ENCODE measurements around the gene R3HDM4.

Gene R3HDM4

DNA sequence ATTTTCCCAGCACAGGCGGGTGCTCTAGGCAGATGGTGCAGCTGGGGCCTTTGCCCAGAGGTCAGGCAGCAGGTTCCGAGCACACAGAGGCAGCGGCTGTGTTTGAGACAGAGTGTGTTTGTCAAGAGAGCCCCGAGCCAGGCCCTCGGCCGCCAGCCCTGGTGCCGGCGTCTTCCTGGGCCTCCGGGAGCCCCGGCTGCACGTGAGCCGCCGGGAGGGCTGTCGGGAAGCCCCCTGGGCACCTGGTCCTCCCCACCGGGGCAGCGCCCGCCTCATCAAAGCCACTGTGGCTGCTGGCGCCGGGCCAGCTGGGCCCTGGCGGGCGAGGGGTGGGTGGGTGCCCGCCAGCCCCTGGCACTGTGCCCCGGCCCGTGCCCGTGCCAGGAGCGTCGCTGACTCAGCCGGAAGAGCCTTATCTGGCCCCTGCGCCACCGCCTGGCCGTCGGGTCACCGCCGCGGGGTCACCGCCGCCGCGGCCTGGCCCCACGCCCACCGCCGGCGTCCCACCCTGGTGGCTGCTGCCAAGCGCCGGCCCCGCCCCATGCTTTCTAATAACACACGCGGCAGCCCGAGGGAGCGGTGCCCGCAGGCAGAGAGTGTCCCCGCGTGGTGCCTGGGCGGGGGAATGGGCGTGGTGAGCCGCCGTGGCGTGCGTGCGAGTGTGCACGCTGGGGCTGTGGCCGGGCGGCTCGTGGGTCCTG lies 27.7 kb upstream of the R3HDM4 start:
- DNase-seq (ENCODE audit: low read depth): no peak
- TF ChIP-seq, protein P1, sequence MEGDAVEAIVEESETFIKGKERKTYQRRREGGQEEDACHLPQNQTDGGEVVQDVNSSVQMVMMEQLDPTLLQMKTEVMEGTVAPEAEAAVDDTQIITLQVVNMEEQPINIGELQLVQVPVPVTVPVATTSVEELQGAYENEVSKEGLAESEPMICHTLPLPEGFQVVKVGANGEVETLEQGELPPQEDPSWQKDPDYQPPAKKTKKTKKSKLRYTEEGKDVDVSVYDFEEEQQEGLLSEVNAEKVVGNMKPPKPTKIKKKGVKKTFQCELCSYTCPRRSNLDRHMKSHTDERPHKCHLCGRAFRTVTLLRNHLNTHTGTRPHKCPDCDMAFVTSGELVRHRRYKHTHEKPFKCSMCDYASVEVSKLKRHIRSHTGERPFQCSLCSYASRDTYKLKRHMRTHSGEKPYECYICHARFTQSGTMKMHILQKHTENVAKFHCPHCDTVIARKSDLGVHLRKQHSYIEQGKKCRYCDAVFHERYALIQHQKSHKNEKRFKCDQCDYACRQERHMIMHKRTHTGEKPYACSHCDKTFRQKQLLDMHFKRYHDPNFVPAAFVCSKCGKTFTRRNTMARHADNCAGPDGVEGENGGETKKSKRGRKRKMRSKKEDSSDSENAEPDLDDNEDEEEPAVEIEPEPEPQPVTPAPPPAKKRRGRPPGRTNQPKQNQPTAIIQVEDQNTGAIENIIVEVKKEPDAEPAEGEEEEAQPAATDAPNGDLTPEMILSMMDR (IDR thresholded peaks at IDR 0.05; ENCODE audit: low read length, missing control alignments): no peak
- no peak overlapping the region for H3K4me3 ChIP-seq (replicated peaks; ENCODE audit: low read depth, low read length)

DNA sequence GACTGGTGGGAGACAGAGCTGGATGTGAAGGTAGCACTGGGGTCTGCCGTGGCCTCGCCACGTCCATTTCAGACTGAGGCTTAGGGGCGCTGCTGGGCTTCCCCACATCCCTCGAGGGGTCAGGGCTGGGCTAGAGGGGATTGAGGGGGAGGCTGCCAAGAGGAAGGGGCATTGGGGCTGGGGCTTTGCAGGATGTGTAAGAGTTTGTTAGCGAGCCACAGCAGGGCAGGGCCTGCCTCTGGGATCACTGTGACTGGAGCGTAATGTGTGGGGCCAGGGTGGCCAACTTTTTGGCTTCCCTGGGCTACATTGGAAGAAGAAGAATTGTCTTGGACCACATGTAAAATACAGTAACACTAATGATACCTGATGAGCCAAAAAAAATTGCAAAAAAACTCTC lies 26.9 kb upstream of the R3HDM4 start:
- DNase-seq (ENCODE audit: low read depth): no peak
- TF ChIP-seq, protein P1 (IDR thresholded peaks at IDR 0.05; ENCODE audit: low read length, missing control alignments): no peak
- no peak overlapping the region for H3K4me3 ChIP-seq (replicated peaks; ENCODE audit: low read depth, low read length)

DNA sequence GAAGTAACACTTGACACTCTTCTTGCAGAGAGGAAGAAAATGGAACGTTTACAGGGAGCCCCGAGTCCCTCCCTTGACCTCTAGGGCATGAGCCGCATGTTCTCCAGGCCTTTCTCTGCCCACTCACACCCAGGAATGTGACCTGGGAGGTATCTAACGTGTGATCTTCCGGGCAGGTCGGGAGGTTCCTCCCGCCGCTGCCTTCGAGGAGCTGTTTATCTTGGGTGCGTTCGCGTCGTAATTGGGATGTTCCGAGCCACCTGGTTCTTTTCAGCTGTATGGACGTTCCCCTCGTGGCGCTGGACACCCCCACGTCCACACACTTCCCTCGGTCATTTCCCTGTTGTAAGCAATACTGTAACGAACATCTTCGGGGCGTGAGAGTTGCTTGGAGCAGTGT lies 26.4 kb upstream of the R3HDM4 start:
- no peak for DNase-seq (ENCODE audit: low read depth)
- no peak overlapping the region for H3K4me3 ChIP-seq (replicated peaks; ENCODE audit: low read depth, low read length)
- TF ChIP-seq, protein P1 (IDR thresholded peaks at IDR 0.05; ENCODE audit: low read length, missing control alignments): no peak

GRCh38 chr19:938233-938923 lies 25.4 kb upstream of the R3HDM4 start:
- DNase-seq (ENCODE audit: low read depth): no peak
- H3K4me3 ChIP-seq (replicated peaks; ENCODE audit: low read depth, low read length): no peak overlapping the region
- TF ChIP-seq, protein P1 (IDR thresholded peaks at IDR 0.05; ENCODE audit: low read length, missing control alignments): no peak

DNA sequence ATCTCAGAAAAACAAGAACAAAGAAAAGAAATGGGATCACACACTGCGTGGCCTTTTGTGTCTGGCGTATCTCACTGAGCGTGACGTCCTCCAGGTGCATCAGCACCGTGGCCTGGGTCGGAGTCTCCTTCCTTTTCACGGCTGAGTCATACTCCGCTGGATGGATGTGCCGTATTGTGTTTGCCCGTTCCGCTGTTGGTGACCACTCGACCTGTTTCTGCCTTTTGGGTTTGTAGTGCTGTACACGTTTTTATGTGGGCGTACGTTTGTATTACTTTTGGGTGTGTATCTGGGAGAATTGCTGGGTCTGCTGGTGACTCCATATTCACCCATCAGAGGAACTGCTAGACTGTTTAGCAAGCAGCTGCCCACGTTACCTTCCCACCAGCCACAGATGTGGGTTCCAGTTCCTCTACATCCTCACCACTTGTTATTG lies 24.3 kb upstream of the R3HDM4 start:
- no peak for DNase-seq (ENCODE audit: low read depth)
- H3K4me3 ChIP-seq (replicated peaks; ENCODE audit: low read depth, low read length): no peak overlapping the region
- TF ChIP-seq, protein P1 (IDR thresholded peaks at IDR 0.05; ENCODE audit: low read length, missing control alignments): no peak

- H3K4me3 ChIP-seq (replicated peaks; ENCODE audit: low read depth, low read length): no peak overlapping the region
- TF ChIP-seq, protein P1 (IDR thresholded peaks at IDR 0.05; ENCODE audit: low read length, missing control alignments): no peak
- DNase-seq (ENCODE audit: low read depth): no peak
Measured at GRCh38 chr19:936175-936546, 23.1 kb upstream of the R3HDM4 start.

All from fibroblast of pulmonary artery (primary cell).